H1 (cell line): Measurements from ENCODE around the gene ADCY7. TPM values are rescaled to one million over a fixed set of nuclear protein-coding genes. Genes with fewer than 3 reads are reported as not detected.

Experiments
- CHD1 ChIP-seq: IDR thresholded peaks from 2 replicates; pipeline ENCODE4 v1.6.1; 2012; ENCODE audit warnings: low read depth, low read length, improper control_type of control experiment
- GABPA ChIP-seq: IDR thresholded peaks from 2 replicates; pipeline ENCODE4 v1.6.1; 2011; ENCODE audit warnings: mild to moderate bottlenecking, low read length, moderate library complexity, borderline replicate concordance; ENCODE audit not compliant: insufficient read depth
- JUN ChIP-seq: IDR thresholded peaks from 2 replicates; pipeline ENCODE4 v1.6.1; 2011; ENCODE audit warnings: low read depth, mild to moderate bottlenecking, improper control_type of control experiment, low read length
- KDM1A ChIP-seq: fragments of 200-600, 300-600 bp; sonication (generic); IDR thresholded peaks from 2 replicates; pipeline ENCODE4 v1.7.1; 2016; ENCODE audit warnings: mild to moderate bottlenecking, low read length, borderline replicate concordance
- NANOG ChIP-seq: IDR thresholded peaks from 2 replicates; pipeline ENCODE4 v1.6.1; 2011; ENCODE audit warnings: low read length, low read depth, mild to moderate bottlenecking, inconsistent platforms; ENCODE audit not compliant: insufficient read depth, poor library complexity, severe bottlenecking
- POLR2A ChIP-seq, 2 experiments: IDR thresholded peaks; 1 replicate in 1 of 2; 2 replicates in 1 of 2; pipeline ENCODE4 v1.6.1; 2011; ENCODE audit warnings: low read depth in 2 of 2, low read length in 2 of 2, mild to moderate bottlenecking in 2 of 2; ENCODE audit errors: control extremely low read depth in 1 of 2
- TAF7 ChIP-seq: optimal IDR thresholded peaks from 2 replicates; pipeline ENCODE3; 2011; ENCODE audit warnings: low read depth, mild to moderate bottlenecking, inconsistent platforms, low read length, moderate library complexity, borderline replicate concordance
- TBP ChIP-seq: IDR thresholded peaks from 2 replicates; pipeline ENCODE4 v1.6.1; 2011; ENCODE audit warnings: low read depth, low read length, improper control_type of control experiment
- ZNF274 ChIP-seq: IDR thresholded peaks from 2 replicates; pipeline ENCODE4 v1.7.0; 2012; ENCODE audit warnings: low read length, borderline replicate concordance; ENCODE audit errors: extremely low read depth
- polyA plus RNA-seq, 7 experiments: library from polyadenylated mRNA; depleted of rRNA in 3 of 7; stranded (reverse) in 5 of 7; unstranded in 2 of 7; fragments of >200 nt in 5 of 7; fragments of 200-250 nt in 2 of 7; gene quantifications; 1 replicate in 5 of 7; 2 replicates in 1 of 7; 4 replicates in 1 of 7; pipeline versions ENCODE4 v1.2.1 to v1.2.3, GENCODE V29; 2011 to 2013; ENCODE audit warnings: missing spikeins in 2 of 7, mixed read lengths in 2 of 7
- total RNA-seq: library from RNA; stranded (reverse); fragmentation: NEBNext Ultra II Directional; extraction: Animal tissue kit (Norgen Biotek cat#: 25700); gene quantifications from 2 replicates; pipeline ENCODE4 v1.2.1, GENCODE V29; 2021
- TF ChIP-seq, protein P1 (sequence below): fragments of 300-600 bp; sonication (generic); IDR thresholded peaks from 2 replicates; pipeline ENCODE4 v1.7.1; 2012; ENCODE audit warnings: low read length, moderate library complexity, mild to moderate bottlenecking, inconsistent platforms; ENCODE audit not compliant: insufficient replicate concordance

Gene ADCY7
- total and polyA plus RNA-seq, 2 of the 8 experiments (the other 6 are each of a cell fraction or from before 2014, with no cell fraction given), result 2.4 to 5.1 TPM

DNA sequence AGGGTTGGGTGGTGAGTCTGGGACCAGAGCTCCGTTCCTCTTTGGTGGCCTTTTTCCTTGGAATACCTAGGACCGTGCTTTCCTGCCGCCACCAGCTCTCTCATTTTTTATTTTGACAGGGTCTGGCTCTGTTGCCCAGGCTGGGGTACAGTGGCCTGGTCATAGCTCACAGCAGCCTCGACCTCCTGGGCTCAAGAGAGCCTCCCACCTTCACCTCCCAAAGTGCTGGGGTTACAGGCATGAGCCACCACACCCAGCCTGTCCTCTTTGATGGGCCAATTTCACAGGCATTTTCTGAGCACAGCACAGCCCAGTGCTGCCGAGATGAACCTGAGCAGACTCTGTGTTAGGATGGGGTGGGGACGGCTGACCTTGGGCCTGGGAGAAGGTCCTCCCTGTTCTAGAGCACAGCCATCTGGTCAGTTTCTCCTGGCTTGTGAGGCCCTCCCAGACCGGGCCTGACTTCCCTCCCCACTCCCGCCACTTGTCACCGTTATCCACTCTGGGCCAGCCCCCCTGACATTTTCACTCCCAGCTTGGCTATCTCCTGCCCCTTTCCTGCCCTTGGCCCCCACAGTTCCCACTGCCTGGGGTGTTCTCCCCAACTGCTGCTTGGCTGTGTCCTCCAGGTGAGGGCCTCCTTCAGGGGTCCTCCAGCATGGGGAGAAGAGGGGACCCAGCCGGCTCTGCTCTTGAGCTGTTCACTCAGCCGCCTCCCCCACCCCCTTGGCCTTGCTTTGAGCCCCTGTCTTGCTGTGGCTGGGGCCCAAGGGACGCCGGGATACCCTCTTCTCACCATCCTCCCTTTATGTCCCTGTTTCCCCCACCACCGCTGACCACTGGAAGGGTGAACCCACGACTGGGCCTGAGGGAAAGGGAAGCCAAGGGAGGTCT lies 5.0 kb downstream of the ADCY7 start (continued):
- TF ChIP-seq, protein P1, sequence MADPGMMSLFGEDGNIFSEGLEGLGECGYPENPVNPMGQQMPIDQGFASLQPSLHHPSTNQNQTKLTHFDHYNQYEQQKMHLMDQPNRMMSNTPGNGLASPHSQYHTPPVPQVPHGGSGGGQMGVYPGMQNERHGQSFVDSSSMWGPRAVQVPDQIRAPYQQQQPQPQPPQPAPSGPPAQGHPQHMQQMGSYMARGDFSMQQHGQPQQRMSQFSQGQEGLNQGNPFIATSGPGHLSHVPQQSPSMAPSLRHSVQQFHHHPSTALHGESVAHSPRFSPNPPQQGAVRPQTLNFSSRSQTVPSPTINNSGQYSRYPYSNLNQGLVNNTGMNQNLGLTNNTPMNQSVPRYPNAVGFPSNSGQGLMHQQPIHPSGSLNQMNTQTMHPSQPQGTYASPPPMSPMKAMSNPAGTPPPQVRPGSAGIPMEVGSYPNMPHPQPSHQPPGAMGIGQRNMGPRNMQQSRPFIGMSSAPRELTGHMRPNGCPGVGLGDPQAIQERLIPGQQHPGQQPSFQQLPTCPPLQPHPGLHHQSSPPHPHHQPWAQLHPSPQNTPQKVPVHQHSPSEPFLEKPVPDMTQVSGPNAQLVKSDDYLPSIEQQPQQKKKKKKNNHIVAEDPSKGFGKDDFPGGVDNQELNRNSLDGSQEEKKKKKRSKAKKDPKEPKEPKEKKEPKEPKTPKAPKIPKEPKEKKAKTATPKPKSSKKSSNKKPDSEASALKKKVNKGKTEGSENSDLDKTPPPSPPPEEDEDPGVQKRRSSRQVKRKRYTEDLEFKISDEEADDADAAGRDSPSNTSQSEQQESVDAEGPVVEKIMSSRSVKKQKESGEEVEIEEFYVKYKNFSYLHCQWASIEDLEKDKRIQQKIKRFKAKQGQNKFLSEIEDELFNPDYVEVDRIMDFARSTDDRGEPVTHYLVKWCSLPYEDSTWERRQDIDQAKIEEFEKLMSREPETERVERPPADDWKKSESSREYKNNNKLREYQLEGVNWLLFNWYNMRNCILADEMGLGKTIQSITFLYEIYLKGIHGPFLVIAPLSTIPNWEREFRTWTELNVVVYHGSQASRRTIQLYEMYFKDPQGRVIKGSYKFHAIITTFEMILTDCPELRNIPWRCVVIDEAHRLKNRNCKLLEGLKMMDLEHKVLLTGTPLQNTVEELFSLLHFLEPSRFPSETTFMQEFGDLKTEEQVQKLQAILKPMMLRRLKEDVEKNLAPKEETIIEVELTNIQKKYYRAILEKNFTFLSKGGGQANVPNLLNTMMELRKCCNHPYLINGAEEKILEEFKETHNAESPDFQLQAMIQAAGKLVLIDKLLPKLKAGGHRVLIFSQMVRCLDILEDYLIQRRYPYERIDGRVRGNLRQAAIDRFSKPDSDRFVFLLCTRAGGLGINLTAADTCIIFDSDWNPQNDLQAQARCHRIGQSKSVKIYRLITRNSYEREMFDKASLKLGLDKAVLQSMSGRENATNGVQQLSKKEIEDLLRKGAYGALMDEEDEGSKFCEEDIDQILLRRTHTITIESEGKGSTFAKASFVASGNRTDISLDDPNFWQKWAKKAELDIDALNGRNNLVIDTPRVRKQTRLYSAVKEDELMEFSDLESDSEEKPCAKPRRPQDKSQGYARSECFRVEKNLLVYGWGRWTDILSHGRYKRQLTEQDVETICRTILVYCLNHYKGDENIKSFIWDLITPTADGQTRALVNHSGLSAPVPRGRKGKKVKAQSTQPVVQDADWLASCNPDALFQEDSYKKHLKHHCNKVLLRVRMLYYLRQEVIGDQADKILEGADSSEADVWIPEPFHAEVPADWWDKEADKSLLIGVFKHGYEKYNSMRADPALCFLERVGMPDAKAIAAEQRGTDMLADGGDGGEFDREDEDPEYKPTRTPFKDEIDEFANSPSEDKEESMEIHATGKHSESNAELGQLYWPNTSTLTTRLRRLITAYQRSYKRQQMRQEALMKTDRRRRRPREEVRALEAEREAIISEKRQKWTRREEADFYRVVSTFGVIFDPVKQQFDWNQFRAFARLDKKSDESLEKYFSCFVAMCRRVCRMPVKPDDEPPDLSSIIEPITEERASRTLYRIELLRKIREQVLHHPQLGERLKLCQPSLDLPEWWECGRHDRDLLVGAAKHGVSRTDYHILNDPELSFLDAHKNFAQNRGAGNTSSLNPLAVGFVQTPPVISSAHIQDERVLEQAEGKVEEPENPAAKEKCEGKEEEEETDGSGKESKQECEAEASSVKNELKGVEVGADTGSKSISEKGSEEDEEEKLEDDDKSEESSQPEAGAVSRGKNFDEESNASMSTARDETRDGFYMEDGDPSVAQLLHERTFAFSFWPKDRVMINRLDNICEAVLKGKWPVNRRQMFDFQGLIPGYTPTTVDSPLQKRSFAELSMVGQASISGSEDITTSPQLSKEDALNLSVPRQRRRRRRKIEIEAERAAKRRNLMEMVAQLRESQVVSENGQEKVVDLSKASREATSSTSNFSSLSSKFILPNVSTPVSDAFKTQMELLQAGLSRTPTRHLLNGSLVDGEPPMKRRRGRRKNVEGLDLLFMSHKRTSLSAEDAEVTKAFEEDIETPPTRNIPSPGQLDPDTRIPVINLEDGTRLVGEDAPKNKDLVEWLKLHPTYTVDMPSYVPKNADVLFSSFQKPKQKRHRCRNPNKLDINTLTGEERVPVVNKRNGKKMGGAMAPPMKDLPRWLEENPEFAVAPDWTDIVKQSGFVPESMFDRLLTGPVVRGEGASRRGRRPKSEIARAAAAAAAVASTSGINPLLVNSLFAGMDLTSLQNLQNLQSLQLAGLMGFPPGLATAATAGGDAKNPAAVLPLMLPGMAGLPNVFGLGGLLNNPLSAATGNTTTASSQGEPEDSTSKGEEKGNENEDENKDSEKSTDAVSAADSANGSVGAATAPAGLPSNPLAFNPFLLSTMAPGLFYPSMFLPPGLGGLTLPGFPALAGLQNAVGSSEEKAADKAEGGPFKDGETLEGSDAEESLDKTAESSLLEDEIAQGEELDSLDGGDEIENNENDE, result no peak
- TF ChIP-seq ZNF274 (no peak), TBP (no peak), JUN (no peak), GABPA (no peak), TAF7 (no peak), POLR2A (IDR thresholded peaks at IDR 0.05; ENCODE audit: control extremely low read depth in 1 of 2, low read depth in 2 of 2, low read length in 2 of 2) (no peak), KDM1A (no peak), NANOG (no peak), CHD1 (no peak)
